GM12801 (cell line): ENCODE measurements around the gene KRTAP1-3.

Experiments
- TF ChIP-seq, protein P1 (sequence below): IDR thresholded peaks from one replicate; pipeline ENCODE4 v1.5.1; 2011; ENCODE audit warnings: control low read depth; ENCODE audit not compliant: insufficient read length; ENCODE audit errors: extremely low read depth

The KRTAP1-3 gene

DNA sequence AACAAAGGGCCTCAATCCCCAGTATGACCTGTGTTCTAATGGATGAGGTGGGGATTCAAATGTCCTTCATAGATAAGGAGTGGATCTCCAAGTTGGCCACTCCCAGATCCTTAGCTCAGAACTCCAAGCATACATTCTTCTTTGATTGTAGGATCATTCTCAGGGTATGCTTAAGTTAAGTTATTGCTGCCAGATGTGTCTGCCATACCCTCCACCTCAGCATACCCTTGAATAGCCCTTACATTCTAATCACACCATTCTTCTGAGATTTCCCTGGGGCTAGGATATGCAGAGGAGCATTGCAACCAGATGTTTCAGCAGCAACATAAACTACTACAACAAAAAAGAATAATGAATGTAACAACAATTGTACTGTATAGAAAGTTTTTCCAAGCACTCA, 32.6 kb upstream of the KRTAP1-3 start:
- TF ChIP-seq, protein P1, sequence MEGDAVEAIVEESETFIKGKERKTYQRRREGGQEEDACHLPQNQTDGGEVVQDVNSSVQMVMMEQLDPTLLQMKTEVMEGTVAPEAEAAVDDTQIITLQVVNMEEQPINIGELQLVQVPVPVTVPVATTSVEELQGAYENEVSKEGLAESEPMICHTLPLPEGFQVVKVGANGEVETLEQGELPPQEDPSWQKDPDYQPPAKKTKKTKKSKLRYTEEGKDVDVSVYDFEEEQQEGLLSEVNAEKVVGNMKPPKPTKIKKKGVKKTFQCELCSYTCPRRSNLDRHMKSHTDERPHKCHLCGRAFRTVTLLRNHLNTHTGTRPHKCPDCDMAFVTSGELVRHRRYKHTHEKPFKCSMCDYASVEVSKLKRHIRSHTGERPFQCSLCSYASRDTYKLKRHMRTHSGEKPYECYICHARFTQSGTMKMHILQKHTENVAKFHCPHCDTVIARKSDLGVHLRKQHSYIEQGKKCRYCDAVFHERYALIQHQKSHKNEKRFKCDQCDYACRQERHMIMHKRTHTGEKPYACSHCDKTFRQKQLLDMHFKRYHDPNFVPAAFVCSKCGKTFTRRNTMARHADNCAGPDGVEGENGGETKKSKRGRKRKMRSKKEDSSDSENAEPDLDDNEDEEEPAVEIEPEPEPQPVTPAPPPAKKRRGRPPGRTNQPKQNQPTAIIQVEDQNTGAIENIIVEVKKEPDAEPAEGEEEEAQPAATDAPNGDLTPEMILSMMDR, result no peak

DNA sequence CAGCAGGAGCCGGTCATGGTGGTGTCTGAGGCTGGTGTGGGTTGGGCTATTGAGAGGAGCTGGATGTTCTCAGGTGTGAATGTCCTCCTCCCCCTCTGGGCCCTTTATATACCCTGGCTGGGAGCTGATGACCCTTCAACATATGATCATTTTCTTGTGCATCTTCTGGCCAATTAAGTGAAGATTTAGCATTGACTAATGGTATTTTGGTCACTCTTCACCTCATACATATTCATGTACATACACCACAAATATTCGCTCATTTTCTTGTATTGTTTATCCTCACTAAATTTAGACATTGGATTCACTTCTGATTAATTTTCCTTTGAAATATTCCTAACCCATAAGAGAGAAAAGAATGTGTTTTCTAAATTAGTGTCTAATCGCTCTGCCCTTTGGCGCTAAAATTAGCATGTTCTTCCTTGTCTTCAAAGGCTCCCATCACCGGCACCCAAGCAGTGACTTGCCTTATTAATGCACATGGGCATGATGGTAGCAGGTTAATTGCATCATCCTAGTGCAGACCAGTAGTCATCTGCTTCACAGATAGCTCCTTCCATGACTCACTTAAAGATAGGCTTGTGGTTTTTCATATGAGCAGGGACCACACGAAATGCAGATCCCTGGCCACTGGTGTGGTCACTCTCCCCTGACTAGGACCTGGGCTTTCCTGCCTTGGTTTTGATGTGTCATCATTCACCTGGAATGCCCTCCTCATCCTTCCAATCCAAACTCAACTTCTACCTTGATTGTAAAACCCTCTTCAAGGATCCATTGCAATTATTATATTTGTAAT, 31.4 kb upstream of the KRTAP1-3 start, which contains the start of gene KRTAP2-4:
KRTAP2-4 (minus strand) TSS at position 51 of the 796 bp plus-strand sequence; CDS start at position 17, 34 bp downstream.
- TF ChIP-seq, protein P1, result no peak

DNA sequence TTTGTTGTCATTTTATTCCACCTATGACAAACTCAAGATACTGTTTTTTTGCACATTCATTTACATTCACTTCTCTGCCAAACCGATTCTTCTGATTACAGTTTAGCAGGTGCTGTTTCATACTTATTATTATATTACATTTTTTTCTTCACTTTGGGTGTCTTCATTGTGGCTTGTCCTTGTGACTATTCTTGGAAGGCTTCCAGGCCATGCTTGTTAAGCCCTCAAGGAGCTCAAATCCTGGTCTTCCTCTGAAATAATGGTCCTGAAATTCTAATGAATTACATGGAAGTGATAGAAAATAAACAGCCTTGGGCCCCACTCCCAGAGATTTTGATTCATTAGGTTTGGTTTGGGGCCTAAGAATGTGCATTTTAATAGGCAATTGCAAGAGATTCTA, 29.6 kb upstream of the KRTAP1-3 start:
- TF ChIP-seq, protein P1, result no peak

DNA sequence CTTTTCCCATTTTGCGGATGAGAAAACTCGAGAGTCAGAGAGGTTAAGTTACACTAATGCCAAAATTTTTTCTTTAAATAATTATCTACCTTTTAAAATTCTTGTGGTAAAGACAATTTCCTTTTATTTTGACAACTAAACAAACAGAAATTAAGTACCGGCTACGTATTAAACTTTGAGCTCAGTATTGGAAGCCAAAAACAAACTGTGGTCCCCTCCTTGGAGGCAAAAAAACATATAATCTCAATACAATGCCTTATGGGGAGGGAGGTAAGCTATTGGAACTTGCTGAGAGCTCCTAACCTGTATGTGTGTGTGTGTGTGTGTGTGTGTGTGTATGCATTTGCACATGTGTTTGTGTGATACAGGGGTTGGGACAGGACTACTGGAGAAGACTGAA, 28.8 kb upstream of the KRTAP1-3 start:
- TF ChIP-seq, protein P1, result no peak

DNA sequence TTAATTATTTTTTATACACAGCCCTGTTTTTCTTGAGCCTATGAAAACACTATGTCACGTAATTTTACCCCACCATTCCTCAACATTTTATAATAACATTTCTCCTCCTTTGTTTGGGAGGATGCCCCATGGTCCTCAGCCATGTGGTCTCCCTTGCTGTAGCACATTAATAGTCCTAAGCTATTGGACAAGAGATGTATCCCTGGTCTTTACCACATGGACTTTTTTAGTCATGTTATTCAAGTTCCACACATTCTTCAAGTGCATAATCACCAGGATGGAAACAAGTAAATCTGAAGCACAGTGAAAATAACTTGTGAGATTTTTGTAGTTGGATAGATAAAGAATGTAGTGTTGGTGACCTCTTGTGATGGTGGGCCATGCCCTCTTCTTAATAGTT, 27.3 kb upstream of the KRTAP1-3 start:
- TF ChIP-seq, protein P1, result no peak

DNA sequence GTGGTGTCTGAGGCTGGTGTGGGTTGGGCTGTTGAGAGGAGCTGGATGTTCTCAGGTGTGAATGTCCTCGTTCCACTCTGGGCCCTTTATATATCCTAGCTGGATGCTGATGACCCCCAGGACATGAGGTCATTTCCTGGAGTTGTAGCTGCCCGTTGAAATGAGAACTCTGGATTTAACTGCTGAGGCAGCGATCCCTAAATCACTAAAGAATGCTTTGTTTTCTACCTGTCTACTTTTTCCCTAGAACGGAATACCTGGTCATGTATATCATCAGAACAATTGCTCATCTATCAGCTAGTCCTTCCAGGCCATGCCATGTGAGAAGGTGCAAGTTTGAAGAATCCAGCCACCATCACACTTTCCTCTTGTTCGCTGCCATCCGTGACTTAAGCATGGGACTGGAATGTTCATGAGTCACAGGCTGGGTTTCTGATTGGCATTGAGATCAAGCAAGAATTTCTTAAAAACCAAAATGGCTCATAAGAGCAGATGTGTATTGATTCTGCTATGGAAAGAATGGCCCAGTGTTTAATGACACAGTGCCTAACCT, 25.5 kb upstream of the KRTAP1-3 start, which contains the start of gene KRTAP2-3:
KRTAP2-3 (minus strand) TSS at position 63 of the 553 bp plus-strand sequence. CDS start 64 bp downstream, outside the sequence.
- TF ChIP-seq, protein P1, result no peak

DNA sequence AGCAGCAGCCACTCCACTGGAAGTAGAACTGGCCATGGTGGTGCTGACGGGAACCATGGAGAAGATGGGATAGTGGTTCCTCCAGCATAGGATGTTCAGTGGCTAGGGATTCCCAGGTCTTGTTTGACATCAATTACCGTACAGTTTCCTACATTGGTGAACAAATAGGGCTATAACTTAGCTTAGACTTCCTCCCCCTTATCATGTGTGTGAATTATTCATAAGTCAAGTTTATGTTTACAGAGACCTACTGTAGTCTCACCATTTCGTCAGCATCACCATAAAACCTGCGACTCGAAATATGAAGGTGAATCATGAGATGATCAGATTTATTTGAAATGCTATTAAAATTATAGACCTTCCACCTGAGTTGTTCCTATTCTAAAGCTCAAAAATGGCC, 24.1 kb upstream of the KRTAP1-3 start:
- TF ChIP-seq, protein P1, result no peak
